ENCODE data around the gene GPD2.

GPD2 gene

GRCh38 chr2:156539086-156539860 is 103.1 kb downstream of the GPD2 start:
- no peak for DNase-seq

- no peak for DNase-seq
Measured at GRCh38 chr2:156540706-156541105, 104.5 kb downstream of the GPD2 start.

- DNase-seq, result no peak
Measured at GRCh38 chr2:156541229-156541628, 105.0 kb downstream of the GPD2 start.

GRCh38 chr2:156541706-156542105 is 105.5 kb downstream of the GPD2 start:
- DNase-seq, result no peak

- no peak for DNase-seq
Measured at GRCh38 chr2:156548413-156548812, 112.2 kb downstream of the GPD2 start.

GRCh38 chr2:156553714-156554442 is 117.7 kb downstream of the GPD2 start:
- no peak for DNase-seq

GRCh38 chr2:156561326-156561725 is 125.1 kb downstream of the GPD2 start:
- DNase-seq, result no peak

GRCh38 chr2:156562124-156562523 is 125.9 kb downstream of the GPD2 start:
- DNase-seq, result no peak

GRCh38 chr2:156563994-156564753 is 128.0 kb downstream of the GPD2 start:
- no peak for DNase-seq

- no peak for DNase-seq
Measured at GRCh38 chr2:156565066-156565710, 129.0 kb downstream of the GPD2 start.

- DNase-seq, result no peak
Measured at GRCh38 chr2:156573710-156574109, 137.5 kb downstream of the GPD2 start.

GRCh38 chr2:156574112-156574511 is 137.9 kb downstream of the GPD2 start:
- DNase-seq, result no peak

GRCh38 chr2:156576005-156576404 is 139.8 kb downstream of the GPD2 start:
- DNase-seq, result no peak

- DNase-seq, result no peak
Measured at GRCh38 chr2:156580501-156580900, 144.3 kb downstream of the GPD2 start.

GRCh38 chr2:156581280-156581679 is 145.1 kb downstream of the GPD2 start:
- DNase-seq, result no peak

GRCh38 chr2:156585457-156585856 is 149.3 kb downstream of the GPD2 start:
- no peak for DNase-seq

- no peak for DNase-seq
Measured at GRCh38 chr2:156586621-156587020, 150.4 kb downstream of the GPD2 start.

- no peak for DNase-seq
Measured at GRCh38 chr2:156589381-156590079, 153.4 kb downstream of the GPD2 start.

- no peak for DNase-seq
Measured at GRCh38 chr2:156590085-156590739, 154.0 kb downstream of the GPD2 start.

- no peak for DNase-seq
Measured at GRCh38 chr2:156592809-156593593, 156.8 kb downstream of the GPD2 start.

- DNase-seq, result no peak
Measured at GRCh38 chr2:156593594-156593921, 157.4 kb downstream of the GPD2 start.

Measured in stimulated activated CD4-positive, alpha-beta T cell treated with anti-CD3 and anti-CD28 coated beads, Interleukin-1b, Interleukin-23, amount 100 ng/mL, for 48 hours (primary cell).